Measurements from ENCODE around the gene FNDC3B. TPM values are rescaled to one million over a fixed set of nuclear protein-coding genes. Genes with fewer than 3 reads are reported as not detected.

Gene FNDC3B
- total RNA-seq, 1 donor from 2014 or later, result 103 TPM

- no peak for DNase-seq (ENCODE audit: low spot score)
Observed at GRCh38 chr3:172073262-172073915, 34.0 kb downstream of the FNDC3B start.

GRCh38 chr3:172074032-172074431 is 34.7 kb downstream of the FNDC3B start:
- no peak for DNase-seq (ENCODE audit: low spot score)

GRCh38 chr3:172074586-172074985 is 35.2 kb downstream of the FNDC3B start:
- no peak for DNase-seq (ENCODE audit: low spot score)

- no peak for DNase-seq (ENCODE audit: low spot score)
Observed at GRCh38 chr3:172076212-172076611, 36.8 kb downstream of the FNDC3B start.

GRCh38 chr3:172077197-172077757 is 37.9 kb downstream of the FNDC3B start:
- DNase-seq (ENCODE audit: low spot score), result no peak

- DNase-seq (ENCODE audit: low spot score), result no peak
Observed at GRCh38 chr3:172078244-172078643, 38.9 kb downstream of the FNDC3B start.

- DNase-seq (ENCODE audit: low spot score), result peak; percentile 36
Observed at GRCh38 chr3:172078721-172079120, 39.3 kb downstream of the FNDC3B start.

- no peak for DNase-seq (ENCODE audit: low spot score)
Observed at GRCh38 chr3:172079326-172079976, 40.1 kb downstream of the FNDC3B start.

GRCh38 chr3:172080503-172080902 is 41.1 kb downstream of the FNDC3B start:
- DNase-seq (ENCODE audit: low spot score), result no peak

- DNase-seq (ENCODE audit: low spot score), result peak; percentile 24
Observed at GRCh38 chr3:172082269-172082668, 42.9 kb downstream of the FNDC3B start.

- DNase-seq (ENCODE audit: low spot score), result no peak
Observed at GRCh38 chr3:172082820-172083513, 43.6 kb downstream of the FNDC3B start.

- DNase-seq (ENCODE audit: low spot score), result no peak
Observed at GRCh38 chr3:172083995-172084409, 44.6 kb downstream of the FNDC3B start.

GRCh38 chr3:172084871-172085556 is 45.6 kb downstream of the FNDC3B start:
- no peak for DNase-seq (ENCODE audit: low spot score)

- no peak for DNase-seq (ENCODE audit: low spot score)
Observed at GRCh38 chr3:172085557-172085895, 46.1 kb downstream of the FNDC3B start.

GRCh38 chr3:172086071-172086470 is 46.7 kb downstream of the FNDC3B start:
- no peak for DNase-seq (ENCODE audit: low spot score)

GRCh38 chr3:172087198-172087597 is 47.8 kb downstream of the FNDC3B start:
- DNase-seq (ENCODE audit: low spot score), result no peak

- no peak for DNase-seq (ENCODE audit: low spot score)
Observed at GRCh38 chr3:172087602-172088580, 48.5 kb downstream of the FNDC3B start.

GRCh38 chr3:172089250-172089649 is 49.9 kb downstream of the FNDC3B start:
- no peak for DNase-seq (ENCODE audit: low spot score)

- DNase-seq (ENCODE audit: low spot score), result no peak
Observed at GRCh38 chr3:172090035-172090434, 50.7 kb downstream of the FNDC3B start.

- no peak for DNase-seq (ENCODE audit: low spot score)
Observed at GRCh38 chr3:172092658-172093057, 53.3 kb downstream of the FNDC3B start.

Measured in mucosa of gallbladder (tissue), 1 donor.